GM12878 (cell line): ENCODE measurements around the gene FLRT1. TPM values are rescaled to one million over a fixed set of nuclear protein-coding genes. Genes with fewer than 3 reads are reported as not detected.

Source experiments
- ATAC-seq: fragments of 200-7000 bp; cut with Tn5 transposase; 3 replicates; pipeline ENCODE4 v1.9.1; 2020; ENCODE audit warnings: mild to moderate bottlenecking, moderate library complexity
- BruUV-seq: library from RNA; stranded (reverse); fragments of 400-500 nt; replicated peaks from 2 replicates; lab custom pipeline; 2021; lab: Mats Ljungman, UMichigan
- CTCF ChIA-PET: fragments of 300-600 bp; sonication (Branson Sonifier 250); formaldehyde crosslinking; extraction: SDS; loops from one replicate; lab custom pipeline; 2021; ENCODE audit warnings: inconsistent platforms; lab: Yijun Ruan, JAX
- POLR2A ChIA-PET: fragments of 350-600 bp; formaldehyde crosslinking; extraction: SDS; loops from one replicate; lab custom pipeline; 2021; ENCODE audit warnings: inconsistent platforms; lab: Charles Lee
- RAD21 ChIA-PET: fragments of 300-600 bp; sonication (Branson Sonifier 250); formaldehyde crosslinking; loops from one replicate; lab custom pipeline; 2023; ENCODE audit warnings: antibody characterized with exemption; ENCODE audit not compliant: unreplicated experiment; lab: Charles Lee
- SMC1A ChIA-PET: fragments of 300-600 bp; sonication (Branson Sonifier 250); formaldehyde crosslinking; loops from one replicate; lab custom pipeline; 2023; ENCODE audit not compliant: unreplicated experiment, uncharacterized antibody; lab: Charles Lee
- DNase-seq: peaks from one replicate; pipeline ENCODE4 v3.0.0-alpha.2; 2011; ENCODE audit warnings: low read depth, low spot score
- FAIRE-seq: peaks from 3 replicates; lab custom pipeline; 2011; peaks lifted over from hg19 to GRCh38; lab: Jason Lieb, UNC
- H2AFZ ChIP-seq: 2 replicates; pipeline ENCODE4 v1.6.0; 2011; ENCODE audit warnings: low read depth, low read length, control low read depth; ENCODE audit not compliant: control insufficient read depth
- H3K27ac ChIP-seq: 2 replicates; pipeline ENCODE4 v1.5.1; 2011; ENCODE audit warnings: control low read depth; ENCODE audit not compliant: control insufficient read depth, insufficient read depth
- H3K27me3 ChIP-seq, 2 experiments: replicated peaks in 1 of 2; 2 replicates each; pipeline versions ENCODE4 v1.6.0 to v1.6.1; 2011; ENCODE audit warnings: low read length in 1 of 2; ENCODE audit not compliant: control insufficient read depth in 2 of 2, insufficient read depth in 2 of 2
- H3K36me3 ChIP-seq, 2 experiments: 2 replicates each; pipeline ENCODE4 v1.5.1; 2011; ENCODE audit warnings: low read length in 1 of 2; ENCODE audit not compliant: control insufficient read depth in 2 of 2, insufficient read depth in 2 of 2
- H3K4me1 ChIP-seq: 2 replicates; pipeline ENCODE4 v1.6.1; 2011; ENCODE audit warnings: mild to moderate bottlenecking, low read length, moderate library complexity, mixed read lengths; ENCODE audit not compliant: control insufficient read depth, insufficient read depth
- H3K4me2 ChIP-seq: 2 replicates; pipeline ENCODE4 v1.6.0; 2011; ENCODE audit warnings: control low read depth; ENCODE audit not compliant: control insufficient read depth, insufficient read depth
- H3K4me3 ChIP-seq: fragments of 200-600 bp; sonication (generic); 2 replicates; pipeline ENCODE4 v1.5.1; 2016
- H3K79me2 ChIP-seq: 2 replicates; pipeline ENCODE4 v1.6.0; 2011; ENCODE audit warnings: low read length; ENCODE audit not compliant: control insufficient read depth, insufficient read depth
- H3K9ac ChIP-seq: 2 replicates; pipeline ENCODE4 v1.8.0; 2011; ENCODE audit warnings: low read length, control low read depth, mixed read lengths; ENCODE audit not compliant: control insufficient read depth, insufficient read depth
- H3K9me3 ChIP-seq: replicated peaks from 3 replicates; pipeline ENCODE4 v1.5.1; 2011; ENCODE audit warnings: mild to moderate bottlenecking, low read length; ENCODE audit not compliant: control insufficient read depth, insufficient read depth
- H4K20me1 ChIP-seq: 2 replicates; pipeline ENCODE4 v1.6.0; 2011; ENCODE audit not compliant: control insufficient read depth, insufficient read depth
- CBX3 ChIP-seq: fragments of 200-600 bp; sonication (generic); IDR thresholded peaks from 2 replicates; pipeline ENCODE4 v1.6.1; 2016; ENCODE audit warnings: low read depth, borderline replicate concordance
- FOXK2 ChIP-seq: fragments of 450-650 bp; IDR thresholded peaks from 2 replicates; pipeline ENCODE4 v1.6.1; 2017; ENCODE audit warnings: mild to moderate bottlenecking, moderate library complexity
- HCFC1 ChIP-seq: fragments of 150-350 bp; IDR thresholded peaks from 2 replicates; pipeline ENCODE4 v1.6.1; 2014; ENCODE audit warnings: low read length
- MYB ChIP-seq: fragments of 150-350 bp; IDR thresholded peaks from 2 replicates; pipeline ENCODE4 v1.6.1; 2014; ENCODE audit warnings: mild to moderate bottlenecking, low read depth, low read length, borderline replicate concordance
- POU2F2 ChIP-seq: IDR thresholded peaks from 3 replicates; pipeline ENCODE4 v1.6.1; 2011; ENCODE audit warnings: low read depth, mild to moderate bottlenecking, low read length, borderline replicate concordance
- PRDM15 ChIP-seq: fragments of 450-650 bp; formaldehyde crosslinking; IDR thresholded peaks from 2 replicates; pipeline ENCODE4 v1.4.0; 2020; ENCODE audit warnings: mild to moderate bottlenecking, moderate library complexity
- ZBTB33 ChIP-seq: fragments of 450-650 bp; IDR thresholded peaks from 2 replicates; pipeline ENCODE4 v1.6.1; 2017; ENCODE audit warnings: mild to moderate bottlenecking
- ZNF592 ChIP-seq: fragments of 450-650 bp; IDR thresholded peaks from 2 replicates; pipeline ENCODE4 v1.6.1; 2017; ENCODE audit warnings: mild to moderate bottlenecking, moderate library complexity
- ZNF622 ChIP-seq: fragments of 450-650 bp; IDR thresholded peaks from 2 replicates; pipeline ENCODE4 v1.6.1; 2017; ENCODE audit warnings: mild to moderate bottlenecking, inconsistent platforms
- WGBS: methylation state at CpG from one replicate; pipeline ENCODE4 v1.1.6; 2016; ENCODE audit warnings: low lambda C conversion rate; ENCODE audit not compliant: insufficient replicate concordance, insufficient coverage; ENCODE audit errors: missing lambda C conversion rate; 5-methylcytosine and 5-hydroxymethylcytosine counted together
- in situ Hi-C: fragments of 300-500 bp; cut with MboI; formaldehyde crosslinking; loops from 9 replicates; pipeline ENCODE4 v1.14.3; 2018; ENCODE audit warnings: mixed read lengths
- intact Hi-C: fragments of 100-400 bp; cut with micrococcal nuclease; formaldehyde crosslinking; loops from one replicate; pipeline ENCODE4 v1.14.2; 2022; ENCODE audit not compliant: unreplicated experiment
- polyA plus RNA-seq, 11 experiments: library from polyadenylated mRNA; depleted of rRNA in 4 of 11; unstranded in 6 of 11; stranded (reverse) in 5 of 11; fragments of >200 nt; fragmentation: Nextera tagmentation in 4 of 11; fragmentation: Illumina TruSeq in 1 of 11; extraction: Ambion mirVana in 4 of 11; extraction: Trizol in 1 of 11; gene quantifications; 1 replicate in 1 of 11; 2 replicates in 10 of 11; pipeline versions ENCODE4 v1.2.1 to v1.2.3, GENCODE V29; 2011 to 2016; ENCODE audit warnings: inconsistent platforms in 2 of 11, missing spikeins in 2 of 11, low read depth in 1 of 11
- total RNA-seq, 4 experiments: library from RNA; depleted of rRNA in 3 of 4; stranded (reverse); fragments of >200 nt in 3 of 4; fragmentation: Illumina TruSeq in 1 of 4; extraction: Trizol in 1 of 4; gene quantifications; 2 replicates each; pipeline versions ENCODE4 v1.2.1 to v1.2.3, GENCODE V29; 2013 to 2021

Gene FLRT1
- total and polyA plus RNA-seq, 10 of the 15 experiments (the other 5 are each of a cell fraction or from before 2014, with no cell fraction given), result 0.10 to 0.12 TPM; not detected in 8

- Histone ChIP-seq H3K4me2 (no peak overlapping the region), H3K79me2 (no peaks in the 10 kb centered on the region), H2AFZ (no peak overlapping the region), H3K9me3 (no peaks in the 10 kb centered on the region), H4K20me1 (no peaks in the 10 kb centered on the region), H3K9ac (no peak overlapping the region), H3K4me3 (no peak overlapping the region), H3K27me3 (no peaks in the 10 kb centered on the region), H3K36me3 (no peaks in the 10 kb centered on the region), H3K4me1 (no peaks in the 10 kb centered on the region), H3K27ac (no peak overlapping the region)
- FAIRE-seq (no peak), ATAC-seq (no peak), DNase-seq (no peak)
- 35% methylated on average over 8 of the region's 8 CpGs for WGBS
- ChIA-PET RAD21 (no interaction called here), CTCF (interaction anchor here (0.8 kb wide), 1 partner anchor 75 kb away, joined by 3 read pairs; no protein-coding TSS in a partner anchor), SMC1A (no interaction called here), POLR2A (no interaction called here)
- in situ Hi-C loops, result no loop called here
- BruUV-seq, result no TSS peak
- no peak for TF ChIP-seq ZNF592
- TF ChIP-seq HCFC1, result no peak
- TF ChIP-seq PRDM15 (CRISPR knock-in tag), result no peak
- no peak for TF ChIP-seq FOXK2
- no peak for TF ChIP-seq CBX3
- TF ChIP-seq ZBTB33, result no peak
- no peak for TF ChIP-seq ZNF622
- TF ChIP-seq MYB, result no peak
- no peak for TF ChIP-seq POU2F2
- intact Hi-C loops, result no loop called here
Observed at GRCh38 chr11:64072403-64072802, 36.7 kb downstream of the FLRT1 start.
